ENCODE measurements around the gene POU2F2.

GRCh38 chr19:42155796-42156195 lies 23.6 kb upstream of the POU2F2 start:
- TF ChIP-seq CTCF (IDR thresholded peaks at IDR 0.05) (no peak), POLR2A (IDR thresholded peaks at IDR 0.05) (no peak)
